Stimulated activated CD8-positive, alpha-beta memory T cell treated with anti-CD3 and anti-CD28 coated beads, Interleukin-4, amount 100 ng/mL, for 1 hour (primary cell): Measurements from ENCODE around the gene GNAS-AS1.

Experiments
- DNase-seq, 2 donors: peaks; one replicate each; pipeline ENCODE4 v3.0.0-alpha.2; 2020; ENCODE audit warnings: low read depth in 2 of 2, low spot score in 1 of 2

Gene GNAS-AS1

GRCh38 chr20:58863044-58863790 is 12.5 kb upstream of the GNAS-AS1 start:
- no peak for DNase-seq

GRCh38 chr20:58855506-58856389 is 5.0 kb upstream of the GNAS-AS1 start:
- DNase-seq: no peak

GRCh38 chr20:58854638-58855471 is 4.2 kb upstream of the GNAS-AS1 start:
- DNase-seq: no peak

DNA sequence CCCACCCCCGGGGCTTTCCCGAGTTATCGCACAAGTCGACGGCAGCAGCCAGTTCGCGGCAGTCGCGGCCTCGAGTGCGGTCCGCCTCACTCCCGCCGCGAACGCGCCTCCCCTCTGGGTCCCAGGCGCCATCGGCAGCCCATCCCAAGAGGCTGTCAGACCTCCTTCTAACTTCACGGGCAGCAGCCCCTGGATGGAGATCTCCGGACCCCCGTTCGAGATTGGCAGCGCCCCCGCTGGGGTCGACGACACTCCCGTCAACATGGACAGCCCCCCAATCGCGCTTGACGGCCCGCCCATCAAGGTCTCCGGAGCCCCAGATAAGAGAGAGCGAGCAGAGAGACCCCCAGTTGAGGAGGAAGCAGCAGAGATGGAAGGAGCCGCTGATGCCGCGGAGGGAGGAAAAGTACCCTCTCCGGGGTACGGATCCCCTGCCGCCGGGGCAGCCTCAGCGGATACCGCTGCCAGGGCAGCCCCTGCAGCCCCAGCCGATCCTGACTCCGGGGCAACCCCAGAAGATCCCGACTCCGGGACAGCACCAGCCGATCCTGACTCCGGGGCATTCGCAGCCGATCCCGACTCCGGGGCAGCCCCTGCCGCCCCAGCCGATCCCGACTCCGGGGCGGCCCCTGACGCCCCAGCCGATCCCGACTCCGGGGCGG is 3.4 kb upstream of the GNAS-AS1 start:
- no peak for DNase-seq

- DNase-seq: no peak
These were observed 2.8 kb upstream of the GNAS-AS1 start for GRCh38 chr20:58853466-58853865.

GRCh38 chr20:58852543-58853271 is 2.0 kb upstream of the GNAS-AS1 start, which contains the start of gene GNAS:
TSS of gene GNAS (plus strand) at chr20:58852716.
- no peak for DNase-seq

DNA sequence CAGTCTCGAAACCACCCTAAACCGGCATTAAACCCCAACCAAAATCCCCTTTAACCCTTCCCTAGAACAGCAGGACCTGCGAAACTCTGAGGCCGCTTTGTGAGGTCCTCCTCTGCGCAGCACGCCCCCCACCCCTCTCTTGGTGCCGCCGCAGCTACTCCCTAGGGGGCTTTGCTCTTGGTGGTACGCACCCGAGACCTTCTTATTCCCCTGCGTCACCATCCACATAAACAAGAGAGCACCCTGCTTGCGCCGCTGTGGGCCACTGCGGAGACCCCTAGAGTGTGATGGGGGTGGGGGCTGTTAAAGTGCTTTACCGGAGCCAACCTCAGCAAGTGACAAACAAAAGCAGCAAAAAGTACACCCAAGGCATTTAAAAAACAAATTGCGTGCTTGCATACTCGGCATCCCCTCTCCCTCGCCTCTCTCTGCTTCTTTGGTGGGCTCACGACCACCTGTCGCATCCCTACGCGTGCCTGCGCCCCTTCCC is 1.3 kb upstream of the GNAS-AS1 start:
- no peak for DNase-seq

DNA sequence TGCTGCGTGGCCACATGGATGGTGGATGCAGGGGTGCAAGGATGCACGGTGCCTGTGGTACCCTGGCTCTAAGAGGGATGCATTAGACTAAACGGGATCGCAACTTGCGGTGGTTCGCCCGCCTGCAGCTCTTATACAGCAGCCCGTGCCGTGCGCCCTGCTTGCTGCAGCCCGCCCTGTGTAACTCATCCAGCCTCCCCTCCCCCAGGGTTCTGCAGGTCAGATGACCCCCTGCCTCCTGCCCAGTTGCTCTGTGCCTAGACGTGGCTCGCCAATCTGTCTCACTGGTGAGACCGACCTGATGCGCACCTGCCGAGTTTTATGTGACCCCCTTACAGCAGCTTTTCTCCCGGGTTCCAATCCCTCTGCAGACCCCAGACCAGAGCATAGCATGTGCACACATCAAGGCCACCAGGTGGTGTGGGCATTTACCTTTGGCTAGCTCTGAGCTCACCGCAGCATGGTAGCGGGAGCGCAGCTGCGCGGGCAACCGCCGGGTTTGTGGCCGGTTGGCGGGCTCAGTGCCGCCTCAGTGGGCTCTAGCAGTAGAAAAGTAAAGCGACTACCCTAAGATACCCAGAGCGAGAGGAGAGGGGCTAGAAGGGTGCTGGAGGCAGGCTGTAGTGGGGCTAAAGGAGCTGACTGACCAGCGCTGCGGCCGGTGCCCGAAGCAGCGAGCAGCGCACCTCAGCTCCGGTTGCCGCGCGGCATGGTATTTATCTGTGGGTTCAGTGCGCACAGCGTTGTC is 693 bp upstream of the GNAS-AS1 start:
- DNase-seq: no peak

DNA sequence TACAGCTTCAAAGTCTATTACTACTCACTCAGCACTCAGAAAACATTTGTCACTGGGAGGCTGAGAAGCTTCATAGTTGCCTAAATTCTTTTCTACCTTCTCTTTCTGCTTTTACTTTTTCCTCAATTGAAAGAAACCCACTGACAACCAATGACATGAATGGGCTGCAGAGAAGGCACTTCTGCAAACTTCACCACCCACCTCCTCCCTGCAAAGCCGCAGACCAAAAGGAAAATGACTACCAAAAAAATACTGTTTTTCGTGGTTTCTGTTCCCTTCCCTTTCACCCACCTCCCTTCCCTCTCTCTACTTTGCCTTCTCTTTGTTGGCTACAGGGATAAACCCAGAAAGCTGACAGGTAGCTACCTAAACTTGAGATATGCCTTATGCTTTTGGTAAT is 3.2 kb downstream of the GNAS-AS1 start:
- no peak for DNase-seq

- DNase-seq: no peak
These were observed 5.0 kb downstream of the GNAS-AS1 start for GRCh38 chr20:58845706-58846105.

- no peak for DNase-seq
These were observed 7.6 kb downstream of the GNAS-AS1 start for GRCh38 chr20:58843128-58843556.

DNA sequence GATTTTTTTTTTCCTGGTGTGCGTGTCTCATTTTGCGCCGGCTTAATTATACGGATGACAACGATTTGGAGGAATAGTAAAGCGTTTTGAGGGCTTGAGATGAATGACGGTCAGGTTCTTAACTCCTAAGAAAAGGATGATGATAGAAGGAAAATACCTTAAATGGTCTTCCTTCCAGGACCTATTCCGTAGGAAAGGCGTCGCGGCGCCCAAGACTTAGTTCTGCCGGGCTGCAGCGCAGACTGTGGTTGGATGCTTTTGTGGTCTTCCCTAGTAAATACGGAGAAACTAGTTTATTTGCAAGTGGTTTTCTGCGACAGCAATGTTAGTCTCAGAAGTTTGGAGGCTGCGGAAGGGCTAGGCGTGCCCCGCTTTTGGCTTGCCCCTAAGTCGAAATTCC is 8.4 kb downstream of the GNAS-AS1 start:
- DNase-seq: no peak

GRCh38 chr20:58841539-58842264 is 9.0 kb downstream of the GNAS-AS1 start:
- no peak for DNase-seq

DNA sequence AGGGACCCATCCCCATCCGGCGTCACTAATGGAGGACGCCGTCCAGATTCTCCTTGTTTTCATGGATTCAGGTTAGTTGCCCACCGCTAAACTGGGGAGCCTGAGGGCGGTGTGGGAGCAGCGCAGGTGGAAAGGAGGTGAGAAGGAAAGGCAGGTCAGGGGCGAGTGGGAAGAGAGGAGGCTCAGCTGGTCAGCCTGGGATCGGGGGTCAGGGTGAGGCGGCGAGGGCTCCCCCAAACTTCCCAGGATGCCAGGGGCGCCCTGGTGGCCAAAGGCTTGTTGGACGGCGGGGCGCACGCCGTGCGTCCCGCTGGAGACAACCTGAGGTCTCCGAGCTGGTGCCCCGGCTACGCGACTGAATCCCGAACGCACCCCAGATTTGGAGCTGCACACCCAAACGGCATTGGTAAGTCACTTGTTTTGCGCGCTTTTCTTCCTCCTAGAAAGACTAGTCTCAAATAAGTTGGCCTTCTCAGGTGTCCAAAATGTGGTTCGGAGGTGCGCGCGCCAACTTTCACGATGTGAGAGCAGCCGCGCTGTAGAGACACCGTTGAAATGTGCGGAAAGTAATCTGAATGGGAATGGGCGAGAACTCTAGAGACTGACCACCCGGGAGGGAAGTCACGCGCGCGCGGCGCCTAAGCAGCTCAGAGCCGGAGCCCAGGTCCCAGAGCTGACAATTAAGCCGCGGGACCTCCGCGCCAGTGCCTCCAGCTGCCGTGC is 9.7 kb downstream of the GNAS-AS1 start:
- DNase-seq: no peak

DNA sequence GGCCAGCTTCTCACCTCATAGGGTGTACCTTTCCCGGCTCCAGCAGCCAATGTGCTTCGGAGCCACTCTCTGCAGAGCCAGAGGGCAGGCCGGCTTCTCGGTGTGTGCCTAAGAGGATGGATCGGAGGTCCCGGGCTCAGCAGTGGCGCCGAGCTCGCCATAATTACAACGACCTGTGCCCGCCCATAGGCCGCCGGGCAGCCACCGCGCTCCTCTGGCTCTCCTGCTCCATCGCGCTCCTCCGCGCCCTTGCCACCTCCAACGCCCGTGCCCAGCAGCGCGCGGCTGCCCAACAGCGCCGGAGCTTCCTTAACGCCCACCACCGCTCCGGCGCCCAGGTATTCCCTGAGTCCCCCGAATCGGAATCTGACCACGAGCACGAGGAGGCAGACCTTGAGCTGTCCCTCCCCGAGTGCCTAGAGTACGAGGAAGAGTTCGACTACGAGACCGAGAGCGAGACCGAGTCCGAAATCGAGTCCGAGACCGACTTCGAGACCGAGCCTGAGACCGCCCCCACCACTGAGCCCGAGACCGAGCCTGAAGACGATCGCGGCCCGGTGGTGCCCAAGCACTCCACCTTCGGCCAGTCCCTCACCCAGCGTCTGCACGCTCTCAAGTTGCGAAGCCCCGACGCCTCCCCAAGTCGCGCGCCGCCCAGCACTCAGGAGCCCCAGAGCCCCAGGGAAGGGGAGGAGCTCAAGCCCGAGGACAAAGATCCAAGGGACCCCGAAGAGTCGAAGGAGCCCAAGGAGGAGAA is 10.5 kb downstream of the GNAS-AS1 start:
- no peak for DNase-seq

DNA sequence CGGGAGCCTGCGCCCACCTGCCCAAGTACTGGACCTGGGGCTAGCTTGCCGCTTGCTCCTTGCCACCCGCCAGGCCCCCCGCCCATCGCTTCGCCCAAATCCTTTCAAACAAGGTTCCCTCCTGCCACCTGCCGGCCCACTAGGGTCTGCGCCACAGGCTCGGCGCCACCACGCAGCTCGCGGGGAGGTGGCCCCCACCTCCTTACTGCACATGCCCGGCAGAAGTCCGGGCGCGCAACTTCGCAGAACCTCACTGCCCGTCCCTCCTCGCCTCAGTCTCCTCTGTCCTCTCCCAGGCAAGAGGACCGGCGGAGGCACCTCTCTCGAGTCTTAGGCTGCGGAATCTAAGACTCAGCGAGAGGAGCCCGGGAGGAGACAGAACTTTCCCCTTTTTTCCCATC is 11.2 kb downstream of the GNAS-AS1 start:
- DNase-seq: no peak

DNA sequence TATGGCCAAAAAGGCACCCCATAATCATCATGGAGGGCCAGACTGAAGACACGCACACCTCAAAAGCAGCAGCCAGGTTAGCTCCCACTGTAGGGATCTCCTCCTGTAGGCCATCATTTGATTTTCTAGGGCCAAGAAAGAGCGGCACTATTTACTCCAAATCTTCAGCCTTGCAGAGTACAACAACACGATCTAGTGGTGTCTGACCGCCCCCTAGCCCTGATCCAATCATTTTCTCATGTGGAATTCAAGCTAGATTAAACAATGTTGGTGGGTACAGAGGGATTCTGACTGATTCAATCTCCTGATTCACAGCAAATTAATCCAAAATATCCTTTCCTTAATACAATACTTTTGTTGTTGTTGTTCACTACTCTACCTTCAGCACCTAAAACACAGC is 12.5 kb downstream of the GNAS-AS1 start:
- DNase-seq: no peak
